ENCODE data around the gene CASP8AP2.
"Not testable (repeated sequence)": the region's sequence is repeated elsewhere in the genome, so short reads cannot be mapped to it uniquely, and the experiment has no call there.

The CASP8AP2 gene

DNA sequence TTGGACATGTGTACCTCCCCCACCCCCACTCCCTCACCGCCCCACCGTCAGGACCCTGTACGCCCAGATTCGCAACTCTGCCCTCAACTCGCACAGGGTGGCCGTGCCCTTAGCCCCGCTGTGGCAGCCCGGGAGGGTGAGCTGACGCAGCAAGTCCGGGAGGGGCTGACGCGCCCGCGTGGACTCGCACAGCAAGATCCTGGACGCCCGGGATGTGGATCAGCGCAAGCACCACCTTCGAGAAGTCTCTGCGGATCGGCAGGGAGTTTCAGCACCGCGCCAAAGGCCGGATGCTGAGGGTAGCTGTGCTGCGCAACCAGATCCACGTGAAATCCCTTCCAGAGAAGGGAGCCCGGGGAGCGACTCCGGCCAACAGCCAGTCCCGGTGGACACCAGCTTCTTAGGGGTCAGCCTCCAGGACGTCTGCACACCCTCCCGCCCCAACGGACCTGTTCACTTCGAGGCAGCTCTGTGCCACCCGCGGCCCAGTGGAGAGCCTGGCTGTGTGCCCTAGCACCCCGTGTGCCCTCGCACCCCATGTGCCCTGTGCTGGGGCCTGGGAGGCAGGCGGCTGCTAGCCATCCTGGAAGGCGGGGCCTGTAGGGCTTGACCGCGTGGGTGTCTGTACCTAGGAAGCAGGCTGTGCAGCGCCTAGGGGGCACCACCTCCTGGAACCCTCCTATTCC is 57.9 kb downstream of the CASP8AP2 start:
- no peak for DNase-seq (ENCODE audit: low read depth in 2 of 2)

DNA sequence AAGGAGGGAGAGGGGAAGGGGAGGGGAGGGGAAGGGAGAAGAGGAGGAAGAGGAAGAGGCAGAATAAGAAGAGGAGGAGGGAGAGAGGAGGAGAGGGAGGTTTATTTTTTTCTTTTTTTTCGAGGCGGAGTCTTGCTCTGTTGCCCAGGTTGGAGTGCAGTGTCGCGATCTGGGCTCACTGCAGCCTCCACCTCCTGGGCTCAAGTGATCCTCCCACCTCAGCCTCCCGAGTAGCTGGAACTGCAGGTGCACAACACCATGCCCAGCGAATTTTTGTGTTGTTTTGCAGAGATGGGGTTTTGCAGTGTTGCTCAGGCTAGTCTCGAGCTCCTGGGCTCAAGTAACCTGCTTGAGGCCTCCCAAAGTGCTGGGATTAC is 58.4 kb downstream of the CASP8AP2 start:
- no peak for DNase-seq (ENCODE audit: low read depth in 2 of 2)

DNA sequence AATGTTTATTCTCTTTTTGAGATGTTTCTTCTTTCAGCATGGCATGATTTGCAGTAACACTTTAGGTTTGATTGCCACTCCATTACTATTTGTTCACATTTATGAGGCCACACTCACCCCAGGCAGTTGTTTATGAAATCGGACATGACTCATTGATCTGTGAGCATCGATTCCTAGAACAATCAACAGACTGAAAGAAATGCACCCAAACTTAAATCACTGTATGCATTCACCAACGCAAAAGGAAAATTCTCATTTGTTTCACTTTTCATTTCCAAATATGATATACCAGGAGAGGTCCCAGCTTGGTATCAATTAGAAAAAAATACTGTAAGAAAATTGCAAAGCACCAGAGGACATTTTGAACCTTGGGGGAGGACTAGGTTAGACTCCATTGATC is 59.2 kb downstream of the CASP8AP2 start:
- DNase-seq (ENCODE audit: low read depth in 2 of 2) = no peak

DNA sequence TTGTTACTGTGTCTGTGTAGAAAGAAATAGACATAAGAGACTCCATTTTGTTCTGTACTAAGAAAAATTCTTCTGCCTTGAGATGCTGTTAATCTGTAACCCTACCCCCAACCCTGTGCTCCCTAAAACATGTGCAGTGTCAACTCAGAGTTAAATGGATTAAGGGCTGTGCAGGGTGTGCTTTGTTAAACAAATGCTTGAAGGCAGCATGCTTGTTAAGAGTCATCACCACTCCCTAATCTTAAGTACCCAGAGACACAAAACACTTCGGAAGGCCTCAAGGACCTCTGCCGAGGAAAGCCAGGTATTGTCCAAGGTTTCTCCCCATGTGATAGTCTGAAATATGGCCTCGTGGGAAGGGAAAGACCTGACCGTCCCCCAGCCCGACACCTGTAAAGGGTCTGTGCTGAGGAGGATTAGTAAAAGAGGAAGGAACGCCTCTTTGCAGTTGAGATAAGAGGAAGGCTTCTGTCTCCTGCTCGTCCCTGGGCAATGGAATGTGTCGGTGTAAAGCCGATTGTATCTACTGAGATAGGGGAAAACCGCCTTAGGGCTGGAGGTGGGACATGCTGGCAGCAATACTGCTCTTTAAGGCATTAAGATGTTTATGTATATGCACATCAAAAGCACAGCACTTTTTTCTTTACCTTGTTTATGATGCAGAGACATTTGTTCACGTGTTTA is 61.3 kb downstream of the CASP8AP2 start:
- DNase-seq (ENCODE audit: low read depth in 2 of 2) = not testable (repeated sequence)

DNA sequence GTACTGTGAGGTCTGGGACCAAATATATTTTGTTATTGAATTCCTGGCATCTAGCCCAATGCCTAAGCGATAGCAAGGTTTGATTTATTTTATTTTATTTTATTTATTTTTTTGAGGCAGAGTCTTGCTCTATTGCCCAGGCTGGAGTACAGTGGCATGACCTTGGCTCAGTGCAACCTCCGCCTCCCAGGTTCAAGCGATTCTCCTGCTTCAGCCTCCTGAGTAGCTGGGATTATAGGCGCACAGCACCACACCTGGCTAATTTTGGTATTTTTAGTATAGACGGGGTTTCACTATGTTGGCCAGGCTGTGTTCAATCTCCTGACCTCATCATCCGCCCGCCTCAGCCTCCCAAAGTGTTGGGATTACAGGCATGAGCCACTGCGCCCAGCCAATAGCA is 62.9 kb downstream of the CASP8AP2 start:
- DNase-seq (ENCODE audit: low read depth in 2 of 2) = not testable (repeated sequence)

DNA sequence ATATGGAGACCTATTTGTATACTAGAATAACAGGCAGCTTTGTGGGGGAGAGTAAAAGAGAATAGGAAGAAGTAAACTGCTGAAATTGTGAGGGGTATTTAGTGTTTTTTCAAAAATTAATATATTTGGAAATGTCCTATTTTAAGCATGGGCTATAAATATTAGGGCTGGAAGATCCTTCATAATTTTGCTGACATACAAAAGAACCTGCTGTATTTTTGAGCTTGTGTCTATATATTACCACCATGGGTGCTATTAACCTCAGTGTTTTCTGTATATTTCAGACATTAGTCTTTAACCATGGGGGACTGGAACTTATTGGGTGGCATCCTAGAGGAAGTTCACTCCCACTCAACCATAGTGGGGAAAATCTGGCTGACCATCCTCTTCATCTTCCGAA is 64.5 kb downstream of the CASP8AP2 start, which contains the start of gene GJA10:
Gene GJA10, plus strand, starts transcription at position 301 of the 400 bp plus-strand sequence. Its CDS starts 0 bp downstream, at position 301.
- no peak for DNase-seq (ENCODE audit: low read depth in 2 of 2)

DNA sequence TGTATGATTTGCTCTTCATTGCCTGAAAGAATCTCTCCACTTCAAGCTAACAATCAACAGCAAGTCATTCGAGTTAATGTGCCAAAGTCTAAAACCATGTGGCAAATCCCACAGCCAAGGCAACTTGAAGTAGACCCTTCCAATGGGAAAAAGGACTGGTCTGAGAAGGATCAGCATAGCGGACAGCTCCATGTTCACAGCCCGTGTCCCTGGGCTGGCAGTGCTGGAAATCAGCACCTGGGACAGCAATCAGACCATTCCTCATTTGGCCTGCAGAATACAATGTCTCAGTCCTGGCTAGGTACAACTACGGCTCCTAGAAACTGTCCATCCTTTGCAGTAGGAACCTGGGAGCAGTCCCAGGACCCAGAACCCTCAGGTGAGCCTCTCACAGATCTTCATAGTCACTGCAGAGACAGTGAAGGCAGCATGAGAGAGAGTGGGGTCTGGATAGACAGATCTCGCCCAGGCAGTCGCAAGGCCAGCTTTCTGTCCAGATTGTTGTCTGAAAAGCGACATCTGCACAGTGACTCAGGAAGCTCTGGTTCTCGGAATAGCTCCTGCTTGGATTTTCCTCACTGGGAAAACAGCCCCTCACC is 65.7 kb downstream of the CASP8AP2 start:
- DNase-seq (ENCODE audit: low read depth in 2 of 2) = no peak

DNA sequence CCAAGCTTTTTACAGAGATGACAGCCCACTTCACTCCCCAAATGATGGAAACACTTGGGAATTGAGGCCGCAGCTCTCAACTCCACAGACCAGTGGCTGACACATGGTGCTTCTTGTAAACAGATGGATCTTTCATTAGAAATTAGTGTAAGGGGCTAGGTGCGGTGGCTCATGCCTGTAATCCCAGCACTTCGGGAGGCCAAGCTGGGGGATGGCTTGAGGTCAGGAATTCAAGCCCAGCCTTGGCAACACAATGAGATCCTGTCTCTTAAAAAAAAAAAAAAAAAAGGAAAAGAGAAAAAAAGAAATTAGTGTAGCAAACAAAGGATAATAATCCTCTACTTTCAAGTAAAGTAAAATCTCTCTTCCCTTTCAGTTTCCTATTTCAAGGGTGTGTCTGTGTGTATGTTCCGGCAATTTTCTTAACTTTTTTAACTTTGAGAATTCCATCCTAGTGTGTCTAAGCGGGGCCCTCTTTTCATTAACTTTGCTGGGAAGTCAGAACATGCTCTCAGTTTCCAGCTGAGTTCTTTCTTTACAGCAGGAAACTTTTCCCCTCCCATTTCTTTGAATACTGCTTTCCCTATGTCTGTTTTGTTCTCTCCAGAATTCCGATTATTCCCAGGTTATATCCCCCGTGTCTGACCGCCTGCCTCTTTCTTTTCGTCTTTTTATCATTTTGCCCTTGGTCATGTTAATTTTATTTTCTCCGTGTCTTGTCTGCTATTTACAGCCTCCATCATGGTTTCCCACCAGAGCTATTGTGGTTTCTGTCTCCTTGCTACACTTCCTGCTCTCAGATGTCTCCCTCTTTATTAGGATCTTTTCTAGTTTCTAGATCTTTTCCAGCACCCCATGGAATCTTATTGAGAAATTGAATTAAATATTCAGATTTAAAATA is 80.6 kb downstream of the CASP8AP2 start:
- DNase-seq (ENCODE audit: low read depth in 2 of 2) = not testable (repeated sequence)

DNA sequence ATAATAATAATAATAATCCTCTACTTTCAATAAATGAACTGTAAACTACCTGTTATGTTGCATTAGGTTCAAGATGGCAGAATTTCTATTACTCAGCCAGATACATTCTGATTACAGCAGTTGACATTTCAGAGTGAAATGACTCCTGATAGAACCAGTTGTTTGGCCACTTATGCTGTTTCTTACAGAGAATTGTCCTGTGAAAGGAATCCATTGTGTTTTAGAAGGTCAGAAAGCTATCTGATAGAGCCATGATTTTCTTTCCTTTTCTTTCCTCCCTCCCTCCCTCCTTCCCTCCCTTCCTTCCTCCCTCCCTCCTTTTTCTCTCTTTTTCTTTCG is 81.2 kb downstream of the CASP8AP2 start:
- DNase-seq (ENCODE audit: low read depth in 2 of 2) = no peak

DNA sequence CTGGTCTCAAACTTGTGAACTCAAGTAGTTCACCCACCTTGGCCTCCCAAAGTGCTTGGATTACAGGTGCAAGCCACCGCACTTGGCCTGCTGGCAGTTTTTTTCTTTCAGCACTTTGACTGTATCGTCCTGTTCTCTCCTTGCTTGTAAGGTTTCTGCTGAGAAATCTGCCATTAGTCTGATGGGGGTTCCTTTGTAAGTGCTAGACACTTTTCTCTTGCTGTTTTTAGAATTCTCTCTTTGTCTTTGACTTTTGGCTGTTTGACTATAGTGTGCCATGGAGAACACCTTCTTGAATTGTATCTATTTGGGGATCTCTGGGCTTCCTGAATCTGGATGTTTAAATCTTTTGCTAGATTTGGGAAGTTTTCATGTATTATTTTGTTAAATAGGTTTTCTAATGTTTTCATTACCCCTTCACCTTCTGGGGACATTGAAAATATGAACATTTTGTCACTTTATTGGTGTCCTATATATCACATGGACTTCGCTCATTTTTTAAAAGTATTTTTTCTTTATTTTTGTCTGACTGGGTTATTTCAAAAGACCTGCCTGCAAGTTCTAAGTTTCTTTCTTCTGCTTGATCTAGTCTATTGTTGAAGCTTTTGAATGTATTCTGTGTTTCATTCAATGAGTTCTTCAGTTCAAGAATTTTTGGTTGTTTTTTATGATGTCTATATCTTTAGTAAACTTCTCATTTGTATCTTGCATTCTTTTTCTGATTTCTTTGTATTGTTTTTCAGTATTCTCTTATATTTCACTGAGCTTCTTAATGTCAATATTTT is 86.6 kb downstream of the CASP8AP2 start:
- DNase-seq (ENCODE audit: low read depth in 2 of 2) = no peak

DNA sequence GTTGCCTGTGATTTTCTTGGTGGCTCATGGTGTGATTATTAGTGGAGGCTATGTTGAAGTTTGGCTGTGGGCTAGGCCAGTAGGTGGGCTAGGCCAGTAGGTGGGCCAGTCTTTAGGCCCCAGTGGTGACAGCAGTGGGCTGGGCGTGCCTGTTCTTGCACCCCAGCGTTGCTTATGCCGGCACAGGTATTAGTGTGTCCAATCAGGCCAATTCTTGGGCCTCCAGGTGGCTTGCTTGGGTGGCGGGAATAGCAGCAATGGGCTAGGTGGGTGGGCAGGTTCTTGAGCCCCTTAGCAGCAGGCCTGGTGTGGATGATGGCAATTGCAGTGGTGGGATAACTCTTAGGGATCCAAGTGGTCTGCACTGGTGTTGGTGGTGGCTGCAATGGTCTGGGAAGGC is 87.5 kb downstream of the CASP8AP2 start:
- DNase-seq (ENCODE audit: low read depth in 2 of 2) = no peak

DNA sequence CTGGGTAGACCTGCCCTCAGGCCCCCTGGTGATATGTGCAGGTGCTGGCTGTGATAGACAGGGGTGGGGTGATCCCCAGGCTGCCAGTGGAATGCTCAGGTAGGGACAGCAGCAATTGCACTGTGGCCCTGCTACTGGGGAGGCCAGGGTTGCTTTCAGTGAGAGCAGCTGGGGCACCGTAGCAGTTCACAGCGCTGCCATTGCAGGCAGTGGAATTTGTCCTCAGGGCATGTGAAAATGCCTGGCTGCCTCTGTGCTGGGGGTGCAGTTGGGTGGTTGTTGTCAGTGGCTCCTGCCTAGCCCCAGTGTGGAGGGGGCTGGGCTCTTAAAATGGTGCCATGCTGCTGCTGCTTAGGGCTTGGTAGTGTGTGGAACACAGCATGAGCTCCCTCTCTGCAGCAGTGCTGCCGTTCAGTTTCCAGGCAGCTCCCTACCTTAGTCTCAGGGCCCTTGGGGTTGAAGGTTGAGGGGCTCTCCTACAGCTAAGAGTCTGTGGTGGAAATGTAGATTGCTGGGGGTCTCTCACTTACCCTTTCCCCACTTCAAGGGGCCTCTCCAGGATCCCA is 88.2 kb downstream of the CASP8AP2 start:
- no peak for DNase-seq (ENCODE audit: low read depth in 2 of 2)

All from stimulated activated CD4-positive, alpha-beta T cell treated with anti-CD3 and anti-CD28 coated beads, Interleukin-15, amount 100 ng/mL, for 48 hours (primary cell).